Subcutaneous adipose tissue (tissue), 4 donors: ENCODE data around the gene ARL4A. TPM values are rescaled to one million over a fixed set of nuclear protein-coding genes. Genes with fewer than 3 reads are reported as not detected.

Source experiments
- CTCF ChIP-seq: fragments of 450-650 bp; IDR thresholded peaks from one replicate; pipeline ENCODE4 v1.5.1; 2016; ENCODE audit warnings: low read depth, mild to moderate bottlenecking, control low read depth, antibody characterized with exemption, moderate library complexity
- total RNA-seq, 4 donors: library from RNA; depleted of rRNA; stranded (reverse); fragments of >200 nt; gene quantifications; one replicate each; pipeline ENCODE4 v1.1.0, GENCODE V29; 2016

ARL4A gene
- total RNA-seq, 4 donors from 2014 or later: 38.8 to 47.1 (median 43.4) TPM

GRCh38 chr7:12653110-12653509, 34.3 kb upstream of the ARL4A start:
- no peak for TF ChIP-seq CTCF

- no peak for TF ChIP-seq CTCF
Observed at GRCh38 chr7:12653518-12653917, 33.9 kb upstream of the ARL4A start.

- no peak for TF ChIP-seq CTCF
Observed at GRCh38 chr7:12655161-12655560, 32.3 kb upstream of the ARL4A start.

- TF ChIP-seq CTCF: no peak
Observed at GRCh38 chr7:12661581-12661980, 25.9 kb upstream of the ARL4A start.

- TF ChIP-seq CTCF: no peak
Observed at GRCh38 chr7:12670000-12670729, 17.3 kb upstream of the ARL4A start.

GRCh38 chr7:12670743-12671520, 16.5 kb upstream of the ARL4A start:
- no peak for TF ChIP-seq CTCF

- TF ChIP-seq CTCF: no peak
Observed at GRCh38 chr7:12674053-12674452, 13.4 kb upstream of the ARL4A start.
